ENCODE measurements around the gene SLFNL1. TPM values are rescaled to one million over a fixed set of nuclear protein-coding genes. Genes with fewer than 3 reads are reported as not detected.

The SLFNL1 gene
- total RNA-seq, 1 donor from 2014 or later = 0.30 TPM

DNA sequence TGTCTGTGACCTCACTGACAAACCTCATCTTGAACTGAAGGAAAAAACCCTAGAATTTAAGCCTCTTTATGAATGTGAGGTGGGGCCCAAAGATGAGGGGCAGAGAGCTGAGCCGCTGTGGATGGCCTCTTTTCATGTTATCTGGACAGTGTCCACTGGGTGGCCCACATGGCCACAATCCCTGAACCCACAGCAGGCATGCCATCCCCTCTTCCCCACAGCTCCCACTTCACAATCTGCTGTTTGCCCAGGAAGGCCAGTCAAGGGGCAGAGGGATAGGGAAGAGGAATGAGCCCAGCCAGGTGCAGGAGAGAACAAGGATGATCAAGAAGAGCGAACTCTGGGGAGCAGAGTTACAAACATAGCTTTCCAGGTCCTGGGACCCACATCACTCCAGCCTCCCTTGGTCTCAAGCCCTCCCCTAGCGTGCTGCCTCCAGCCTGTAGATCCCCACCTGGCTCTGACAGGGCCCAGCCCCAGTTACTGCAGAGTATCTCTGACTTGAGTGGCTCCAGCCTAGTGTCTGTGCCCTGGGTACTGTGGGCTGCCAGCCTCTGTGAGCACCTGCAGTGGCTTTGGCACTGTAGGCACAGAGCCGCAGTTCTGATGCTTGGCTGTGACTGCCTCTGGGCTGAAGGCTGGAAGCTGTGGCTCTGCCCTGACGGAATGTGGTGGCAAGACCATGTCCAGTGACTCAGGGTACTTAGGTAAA is 1.9 kb upstream of the SLFNL1 start:
- intact Hi-C loops (cut with DNase I) = no loop called here
- no peak for DNase-seq (ENCODE audit: low spot score)

DNA sequence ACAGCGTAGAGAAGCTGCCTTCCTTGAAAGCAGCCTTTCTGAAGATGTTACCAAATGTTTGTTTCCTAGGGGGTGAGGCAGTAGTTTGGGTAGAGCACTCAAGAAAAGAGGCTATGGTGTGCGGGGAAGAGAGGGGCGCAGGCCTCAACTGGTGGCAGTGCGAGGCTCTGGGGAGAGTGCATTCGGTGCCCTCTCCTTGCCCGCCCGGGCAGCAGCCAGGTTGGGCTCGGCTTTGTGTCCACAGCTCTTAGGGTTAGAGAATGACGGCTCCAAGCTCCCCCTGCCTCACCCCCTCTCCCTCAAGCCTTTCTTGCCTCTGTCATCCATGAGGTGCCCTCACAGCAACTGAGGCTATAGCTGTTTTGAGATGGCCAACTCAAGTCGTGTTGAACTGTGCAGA is 899 bp upstream of the SLFNL1 start:
- intact Hi-C loops (cut with DNase I) = no loop called here
- no peak for DNase-seq (ENCODE audit: low spot score)

DNA sequence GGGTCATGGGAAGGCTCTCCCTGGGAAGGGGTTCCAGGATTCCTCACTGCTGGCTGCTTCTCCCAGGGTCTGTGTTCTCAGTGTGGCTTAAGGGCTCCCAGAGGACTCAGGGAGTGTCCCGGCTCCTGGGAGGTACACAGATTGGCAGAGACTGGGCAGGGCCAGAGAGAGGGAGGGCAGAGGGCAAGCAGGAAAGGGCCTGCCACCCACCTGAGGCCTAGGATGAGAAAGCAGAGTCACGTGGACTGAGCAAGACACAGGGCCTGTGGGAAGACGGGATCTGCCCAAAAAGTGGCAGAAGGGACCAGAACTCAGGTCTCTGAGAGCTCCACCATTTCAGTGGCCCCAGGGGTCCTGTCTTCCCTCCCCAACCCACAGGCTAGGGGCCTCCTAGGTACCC is 871 bp downstream of the SLFNL1 start:
- intact Hi-C loops (cut with DNase I) = no loop called here
- DNase-seq (ENCODE audit: low spot score) = no peak

DNA sequence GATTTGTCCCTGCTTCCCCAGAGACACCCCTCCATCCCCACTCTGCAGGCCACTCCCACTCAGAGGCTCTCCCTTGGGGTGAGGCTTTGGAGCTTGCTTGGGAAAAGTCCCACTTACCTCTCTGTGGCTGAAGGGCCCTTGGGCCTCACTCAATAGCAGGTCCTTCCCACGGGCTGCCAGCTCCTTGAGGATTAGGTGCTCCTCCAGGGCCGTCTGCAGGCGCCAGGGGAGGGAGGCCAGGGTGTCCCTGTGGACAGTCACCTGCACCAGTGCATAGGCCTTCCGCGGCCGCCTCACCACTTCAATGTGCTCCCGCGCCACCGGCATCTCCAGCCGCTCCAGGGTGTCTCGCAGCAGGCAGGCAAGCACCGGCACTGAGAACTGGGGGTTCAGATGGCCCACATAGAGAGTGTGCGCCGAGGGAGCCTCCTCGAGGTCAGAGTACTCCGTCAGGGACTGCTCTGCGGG is 1.4 kb downstream of the SLFNL1 start:
- intact Hi-C loops (cut with DNase I) = no loop called here
- no peak for DNase-seq (ENCODE audit: low spot score)

DNA sequence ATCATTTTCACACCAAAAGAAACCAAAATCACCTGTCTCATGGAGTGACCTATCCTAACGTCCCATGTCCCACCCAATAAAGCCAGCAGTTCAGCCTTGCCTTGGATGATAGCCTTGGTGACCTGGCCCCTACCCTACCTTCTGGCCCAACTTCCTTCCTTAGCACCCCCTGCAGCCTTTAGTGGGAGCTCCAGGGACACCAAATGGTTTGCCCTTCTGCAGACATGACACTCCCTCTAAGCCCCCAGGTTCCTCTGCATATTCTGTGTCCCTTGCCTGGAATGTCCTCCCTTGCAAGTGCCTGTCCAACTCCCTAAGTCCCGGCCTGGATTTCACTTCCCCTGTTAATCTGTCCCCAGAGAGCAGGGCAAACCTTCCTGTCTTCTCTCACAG is 2.2 kb downstream of the SLFNL1 start:
- intact Hi-C loops (cut with DNase I) = no loop called here
- DNase-seq (ENCODE audit: low spot score) = no peak

DNA sequence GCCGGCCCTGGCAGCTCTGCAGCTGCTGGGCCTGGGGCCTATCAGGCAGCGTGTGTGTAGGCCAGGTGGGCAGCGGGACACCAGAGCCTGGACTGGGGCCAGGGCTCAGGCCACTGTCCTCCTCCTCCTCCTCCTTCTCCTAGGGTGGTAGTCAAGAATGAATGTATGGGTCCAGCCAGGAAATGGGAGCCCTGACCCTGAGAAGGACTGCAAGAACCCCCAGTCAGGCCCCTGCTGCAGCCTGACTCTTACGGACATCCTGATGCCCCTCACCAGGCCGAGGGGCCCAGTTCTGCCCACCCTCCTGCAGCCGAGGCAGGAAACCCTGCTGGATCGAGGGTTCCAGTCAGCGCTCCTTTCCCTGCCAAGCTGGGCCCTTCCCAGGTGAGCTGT is 3.5 kb downstream of the SLFNL1 start:
- DNase-seq (ENCODE audit: low spot score) = no peak
- intact Hi-C loops (cut with DNase I) = no loop called here

DNA sequence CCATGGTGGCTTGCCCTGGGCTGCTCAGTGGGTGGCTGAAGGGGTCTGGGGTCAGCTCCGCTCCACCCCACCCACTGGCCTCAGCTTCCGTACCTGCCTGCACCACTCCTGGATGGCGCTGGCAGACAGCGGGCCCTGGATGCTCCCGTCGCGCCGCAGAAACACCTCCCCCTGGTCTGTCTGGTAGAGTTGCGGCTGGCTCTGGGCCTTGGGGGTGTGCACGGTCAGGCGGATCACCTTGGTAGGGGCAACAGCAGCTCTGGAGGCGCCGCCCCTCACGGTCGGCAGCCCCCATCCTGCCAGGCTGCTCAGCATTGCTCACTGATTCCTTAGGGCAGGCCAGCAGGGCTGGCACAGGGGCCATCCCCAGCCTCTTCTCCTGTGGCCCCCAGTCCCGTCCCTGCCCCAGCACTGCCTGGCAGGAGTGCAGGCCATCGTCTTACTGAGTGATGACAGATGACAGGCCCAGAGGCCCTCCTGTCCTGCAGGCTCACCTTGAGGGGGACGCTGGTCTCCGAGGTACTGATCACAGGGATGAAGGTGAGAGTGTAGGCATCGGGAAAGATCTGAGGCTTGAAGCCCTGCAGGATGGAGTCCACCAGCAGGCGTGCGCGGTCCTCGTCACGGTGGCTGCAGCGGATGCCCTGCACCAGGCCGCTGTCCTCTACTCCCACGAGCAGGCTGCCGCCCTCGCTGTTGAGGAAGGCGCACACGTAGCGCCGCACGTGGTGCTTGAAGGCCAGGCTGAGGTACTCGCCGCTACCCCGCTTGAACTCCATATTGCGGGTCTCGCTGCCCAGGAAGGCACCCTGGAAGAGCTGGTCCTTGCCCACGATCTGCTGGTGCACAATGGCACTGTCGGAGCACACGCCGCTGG is 4.1 kb downstream of the SLFNL1 start:
- intact Hi-C loops (cut with DNase I) = no loop called here

DNA sequence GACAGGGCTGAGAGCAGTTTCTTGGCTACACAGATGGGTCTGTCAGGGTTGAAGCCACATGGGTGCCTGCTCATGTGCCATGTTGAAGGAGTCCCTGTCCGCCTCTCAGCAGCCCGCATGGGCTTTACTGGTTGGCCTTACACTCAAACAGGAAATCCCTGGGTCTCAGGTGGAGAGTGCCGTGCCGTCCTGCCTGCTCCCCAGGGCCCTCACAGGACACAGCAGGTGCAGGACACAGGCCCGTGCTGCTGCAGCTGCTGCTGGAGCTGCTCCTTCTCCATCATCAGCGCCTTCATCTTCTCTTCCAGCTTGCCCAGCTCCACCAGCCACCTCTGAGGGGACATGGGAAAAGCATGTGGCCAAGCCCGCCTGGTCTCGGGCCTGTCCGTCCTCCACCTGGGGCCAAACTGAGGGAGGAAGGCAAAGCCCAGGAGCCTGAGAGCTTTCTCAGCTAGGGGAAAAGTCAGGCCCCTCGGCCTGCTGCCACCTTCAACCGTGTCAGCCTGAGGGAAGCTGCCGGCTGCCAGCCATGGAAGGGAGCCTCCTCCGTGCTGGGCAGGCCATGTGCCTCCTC is 5.5 kb downstream of the SLFNL1 start:
- intact Hi-C loops (cut with DNase I) = no loop called here
- DNase-seq (ENCODE audit: low spot score) = no peak

More for the DNA sequence above, 4.1 kb downstream of the SLFNL1 start:
- DNase-seq (ENCODE audit: low spot score) = no peak

DNA sequence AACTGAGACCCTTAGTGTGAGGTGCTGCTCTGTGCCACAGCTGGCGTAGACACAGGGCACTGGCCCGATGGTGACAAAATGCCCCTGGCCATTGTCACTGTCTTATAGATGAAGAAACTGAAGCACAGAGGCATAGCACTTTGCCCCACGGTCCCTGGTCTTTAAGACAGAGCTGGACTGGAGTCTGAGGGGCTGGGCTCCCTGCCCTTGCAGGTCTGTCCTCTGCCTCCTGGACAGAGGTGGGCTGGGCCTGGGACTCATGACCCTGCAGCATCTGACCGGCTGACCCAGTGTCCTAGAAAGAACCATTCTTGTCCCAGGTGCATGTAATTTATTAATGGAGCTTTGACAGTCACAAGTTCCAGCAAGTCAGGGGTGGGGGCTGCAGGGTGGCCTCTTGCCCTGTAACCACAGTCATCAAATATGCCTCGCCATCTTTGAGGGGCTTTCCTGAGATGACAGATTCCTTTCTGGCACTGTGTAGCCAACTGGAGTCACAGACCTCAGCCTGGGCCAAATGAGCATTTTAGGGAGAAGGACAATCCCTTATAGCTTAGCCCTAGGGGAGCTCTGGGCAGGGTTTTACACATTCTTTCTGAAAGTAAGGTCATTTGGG is 6.1 kb downstream of the SLFNL1 start:
- DNase-seq (ENCODE audit: low spot score) = no peak
- intact Hi-C loops (cut with DNase I) = no loop called here

DNA sequence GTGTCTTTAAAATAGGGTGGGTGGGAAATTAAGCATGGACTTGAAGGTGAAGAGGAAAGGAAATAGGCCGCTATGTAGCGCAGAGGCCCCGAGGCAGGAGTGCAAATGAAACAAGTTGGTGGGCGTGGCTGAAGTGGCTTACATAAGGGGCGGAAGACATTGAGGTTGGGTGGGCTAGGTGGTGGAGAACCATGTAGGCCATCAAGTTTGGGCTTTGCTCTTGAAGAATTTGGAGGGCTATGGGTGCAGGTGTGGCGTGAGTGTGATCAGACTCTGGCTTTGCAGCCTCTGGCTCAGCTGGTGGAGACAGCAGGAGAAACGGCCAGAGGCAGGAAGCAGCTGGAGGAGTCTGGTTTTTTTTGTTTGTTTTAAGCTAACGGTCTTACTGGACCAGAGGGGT is 6.7 kb downstream of the SLFNL1 start:
- DNase-seq (ENCODE audit: low spot score) = no peak
- intact Hi-C loops (cut with DNase I) = no loop called here

DNA sequence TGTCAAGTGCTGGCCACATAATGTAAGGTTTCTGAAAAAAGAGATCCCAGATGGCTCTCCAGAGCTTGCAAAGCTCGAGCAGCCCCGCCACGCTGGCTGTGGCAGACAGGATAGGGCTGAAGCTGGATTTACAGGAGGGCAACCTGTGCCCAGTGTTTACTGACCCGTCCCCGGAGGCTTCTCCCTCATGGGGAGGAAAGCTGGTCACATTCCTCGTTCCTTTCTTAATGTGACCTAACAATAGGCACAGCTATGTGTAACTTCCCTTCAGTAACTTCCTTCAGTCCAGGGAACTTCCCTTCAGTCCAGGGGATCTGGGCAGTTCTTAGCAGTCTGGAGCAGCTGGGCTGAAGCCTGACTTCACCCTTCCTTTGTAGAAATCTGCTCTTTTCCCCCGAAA is 7.7 kb downstream of the SLFNL1 start:
- intact Hi-C loops (cut with DNase I) = no loop called here
- no peak for DNase-seq (ENCODE audit: low spot score)

DNA sequence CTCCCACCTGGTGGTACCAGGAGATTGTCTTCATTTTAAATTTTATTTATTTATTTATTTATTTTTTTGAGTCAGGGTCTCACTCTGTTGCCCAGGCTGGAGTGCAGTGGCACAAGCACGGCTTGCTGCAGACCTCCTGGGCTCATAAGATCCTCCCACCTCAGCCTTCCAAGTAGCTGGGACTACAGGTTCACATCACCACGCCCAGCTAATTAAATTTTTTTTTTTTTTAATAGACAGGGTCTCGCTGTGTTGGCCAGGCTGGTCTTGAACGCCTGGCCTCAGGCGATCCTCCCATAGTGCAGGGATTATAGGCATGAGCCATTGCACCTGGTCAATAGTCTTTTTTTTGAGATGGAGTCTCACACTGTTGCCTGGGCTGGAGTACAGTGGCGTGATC is 8.5 kb downstream of the SLFNL1 start:
- DNase-seq (ENCODE audit: low spot score) = no peak
- intact Hi-C loops (cut with DNase I) = no loop called here

DNA sequence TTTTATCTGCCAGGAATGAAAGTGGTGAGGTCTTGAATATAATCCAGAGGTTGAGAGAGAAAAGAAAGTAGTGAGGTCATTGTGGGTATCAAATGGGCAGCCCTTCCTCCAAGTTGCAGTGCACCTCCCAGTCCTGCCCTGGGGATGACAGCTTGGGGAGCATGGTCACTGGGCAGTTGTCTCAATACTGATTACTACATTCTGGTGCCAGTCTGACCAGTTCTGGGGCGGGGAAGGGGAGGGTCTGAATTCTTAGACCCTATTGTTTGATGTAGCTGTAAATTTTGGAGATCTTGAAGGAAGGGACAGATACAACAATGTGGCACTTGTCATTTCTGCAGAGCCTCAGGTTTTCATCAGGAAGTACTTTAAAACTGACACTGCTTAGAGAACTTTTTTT is 11.2 kb downstream of the SLFNL1 start:
- no peak for DNase-seq (ENCODE audit: low spot score)
- intact Hi-C loops (cut with DNase I) = no loop called here

DNA sequence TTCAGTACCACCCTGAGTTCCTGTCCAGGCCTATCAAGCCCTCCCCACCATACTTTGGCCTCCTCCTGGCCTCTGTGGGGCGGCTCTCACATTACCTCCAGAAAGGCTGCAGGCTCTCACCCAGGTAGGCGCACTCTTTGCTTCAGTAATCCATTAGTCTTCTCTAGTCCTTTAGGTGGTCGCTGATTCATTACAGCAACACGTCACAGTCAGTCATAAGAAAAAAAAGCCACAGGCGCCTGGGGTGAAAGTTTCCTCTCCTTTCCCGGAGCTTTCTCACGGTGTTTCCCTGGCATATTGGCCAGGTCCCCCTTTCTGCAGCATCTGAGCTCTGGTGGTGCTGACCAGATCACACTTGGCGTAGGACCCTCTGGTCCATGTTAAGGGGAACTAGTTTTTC is 12.1 kb downstream of the SLFNL1 start:
- intact Hi-C loops (cut with DNase I) = no loop called here
- DNase-seq (ENCODE audit: low spot score) = no peak

DNA sequence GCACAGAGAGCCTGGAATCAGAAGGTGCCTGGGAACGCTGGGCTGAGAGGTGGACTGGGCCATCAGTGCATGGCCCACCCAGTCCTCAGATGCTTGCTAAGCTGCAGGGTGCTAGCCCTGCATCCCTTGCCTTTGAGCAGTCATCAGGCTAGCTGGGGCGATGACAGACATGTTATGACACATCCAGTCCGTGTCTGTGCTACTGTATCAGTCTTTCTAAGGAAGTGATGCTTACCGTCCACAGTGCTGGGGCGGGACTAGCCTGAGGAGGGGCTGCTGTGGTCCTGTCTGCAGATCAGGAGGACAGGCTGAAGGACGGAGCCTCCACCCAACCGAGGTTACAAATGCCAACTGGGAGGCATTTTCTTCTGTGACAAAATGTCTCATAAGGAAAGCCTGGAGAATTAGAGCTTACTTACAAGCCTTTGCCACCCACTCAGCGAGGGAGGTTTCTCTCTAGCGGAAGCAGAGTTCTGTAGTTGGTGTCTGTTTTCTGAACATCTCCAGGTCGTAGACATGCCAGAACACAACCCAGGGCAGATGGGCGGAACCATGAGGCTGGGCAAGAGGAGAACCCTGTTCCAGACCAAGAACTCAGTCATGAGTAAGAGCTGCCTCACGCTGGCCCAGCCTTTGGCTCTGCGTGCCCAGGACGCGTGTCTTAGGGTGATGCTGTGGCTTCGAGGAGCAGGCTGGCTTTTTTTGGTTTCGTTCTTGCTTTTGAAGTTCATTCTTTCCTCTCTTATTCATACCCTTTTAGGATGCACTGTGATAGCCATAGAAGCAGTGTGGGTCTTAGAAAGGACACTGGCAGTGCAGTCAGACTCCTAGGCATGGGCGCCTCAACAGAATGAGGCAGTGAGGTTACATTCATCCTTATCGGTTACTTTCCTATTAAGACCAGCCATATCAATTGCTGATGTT is 14.3 kb downstream of the SLFNL1 start:
- no peak for DNase-seq (ENCODE audit: low spot score)
- intact Hi-C loops (cut with DNase I) = no loop called here

DNA sequence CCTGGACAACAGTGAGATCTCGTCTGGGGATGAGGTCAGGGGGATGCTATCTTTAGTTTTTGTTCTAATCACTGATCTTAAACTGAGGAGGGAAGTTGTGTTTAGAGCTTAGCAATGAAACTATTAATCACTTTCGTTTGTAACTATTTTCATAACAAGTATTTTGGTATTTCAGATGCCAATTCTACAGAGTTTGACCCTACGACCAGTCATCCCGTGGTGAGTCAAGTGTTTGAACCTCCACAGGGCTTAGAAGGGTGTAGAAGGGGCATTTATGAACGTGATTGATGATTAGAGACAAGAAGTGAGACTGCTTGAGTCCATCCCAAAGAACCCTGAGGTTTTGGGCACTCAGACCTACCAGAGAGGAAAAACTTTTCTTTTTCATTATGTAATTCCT is 15.6 kb downstream of the SLFNL1 start:
- intact Hi-C loops (cut with DNase I) = no loop called here
- no peak for DNase-seq (ENCODE audit: low spot score)

DNA sequence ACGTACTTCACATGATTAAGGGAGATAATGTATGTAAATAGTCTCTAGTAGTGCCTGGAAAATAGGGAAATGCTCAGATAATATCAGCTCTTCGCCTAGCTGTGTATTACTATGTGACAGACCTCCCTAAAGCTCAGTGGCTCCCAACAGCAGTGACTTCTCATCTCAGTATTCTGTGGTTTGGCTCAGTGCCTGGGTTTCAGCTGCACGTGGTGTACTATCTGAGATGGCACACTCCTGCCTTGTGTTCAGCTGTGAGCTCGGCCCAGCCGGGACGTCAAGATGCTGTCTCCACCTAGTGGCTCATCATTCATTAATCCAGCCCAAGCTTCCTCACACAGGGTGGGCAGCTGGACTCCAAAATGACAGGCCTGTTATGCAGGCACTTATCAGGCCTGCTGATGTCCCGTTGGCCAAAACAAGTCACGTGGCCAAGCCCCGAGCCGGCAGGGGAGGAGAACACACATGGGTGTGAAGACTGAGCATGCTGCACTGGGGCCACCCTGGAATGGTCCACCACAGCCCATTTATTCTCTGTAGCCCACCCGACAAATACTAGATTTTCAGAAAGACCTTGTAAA is 17.8 kb downstream of the SLFNL1 start:
- peak; percentile 93 for DNase-seq (ENCODE audit: low spot score)
- intact Hi-C loops (cut with DNase I) = no loop called here

DNA sequence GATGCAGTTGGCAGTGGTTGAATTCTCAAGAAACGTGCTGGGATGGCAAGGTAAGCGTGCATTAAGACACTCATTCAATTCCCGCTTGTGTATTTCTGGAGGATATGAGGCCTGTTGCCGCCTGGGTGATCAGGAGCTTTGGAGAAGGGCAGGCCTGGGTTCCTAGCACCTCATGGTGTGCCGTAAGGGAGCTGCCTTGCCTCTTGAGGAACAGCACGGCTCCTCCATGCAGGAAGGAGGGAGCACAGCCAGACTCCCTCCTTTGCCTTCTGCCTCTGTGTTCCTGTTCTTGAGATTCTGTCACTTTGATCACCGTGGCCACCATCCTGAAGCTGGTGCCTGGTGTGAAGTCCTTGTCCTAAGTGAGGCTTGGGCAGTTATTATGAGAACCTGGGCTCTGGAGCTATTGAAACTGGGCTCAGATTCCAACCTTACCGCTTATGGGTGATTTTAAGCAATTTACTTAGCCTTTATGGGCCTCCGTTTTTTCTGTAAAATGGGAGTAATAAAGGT is 18.3 kb downstream of the SLFNL1 start:
- intact Hi-C loops (cut with DNase I) = no loop called here
- no peak for DNase-seq (ENCODE audit: low spot score)

DNA sequence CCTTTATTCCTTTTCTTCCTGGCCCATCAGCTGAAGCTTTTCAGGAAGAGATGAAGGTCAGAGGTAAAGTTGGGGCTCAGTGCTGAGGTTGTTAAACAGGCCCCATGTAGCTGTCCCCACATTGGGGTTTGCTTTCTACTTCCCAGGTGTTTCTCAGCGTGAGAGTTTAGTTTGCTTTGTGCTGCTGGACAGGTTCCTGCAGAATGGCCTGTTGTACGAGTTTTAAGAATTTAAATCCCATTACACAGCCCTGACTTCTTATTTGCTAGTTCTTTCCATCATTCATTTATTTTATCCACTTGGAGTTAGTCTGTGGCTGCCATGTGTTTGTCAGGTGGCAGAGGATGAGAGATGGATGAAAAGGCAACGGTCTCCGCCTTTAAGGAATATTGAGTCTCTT is 22.9 kb downstream of the SLFNL1 start:
- intact Hi-C loops (cut with DNase I) = no loop called here
- no peak for DNase-seq (ENCODE audit: low spot score)

Measured in cardiac septum (tissue), 1 donor.